K562 (cell line): ENCODE results near the gene JUN. TPM values are rescaled to one million over a fixed set of nuclear protein-coding genes. Genes with fewer than 3 reads are reported as not detected.
A peak's percentile ranks its signal among the peaks of the same experiment; 100 is the strongest.

Source experiments
- CBX5 ChIP-seq: IDR thresholded peaks from 2 replicates; pipeline ENCODE4 v1.6.1; 2014; ENCODE audit warnings: low read depth, borderline replicate concordance
- DEAF1 ChIP-seq: fragments of 450-650 bp; formaldehyde crosslinking; IDR thresholded peaks from 2 replicates; pipeline ENCODE4 v1.4.0; 2020; ENCODE audit warnings: mild to moderate bottlenecking, moderate library complexity
- ELK1 ChIP-seq: sonication (generic); formaldehyde crosslinking; IDR thresholded peaks from 2 replicates; pipeline ENCODE4 v1.8.1; 2022; ENCODE audit warnings: missing genetic modification reagents
- FOXA1 ChIP-seq: fragments of 450-650 bp; IDR thresholded peaks from 2 replicates; pipeline ENCODE4 v1.6.1; 2016; ENCODE audit warnings: mild to moderate bottlenecking, borderline replicate concordance
- FOXK2 ChIP-seq, 2 experiments: fragments of 450-650 bp; IDR thresholded peaks in 1 of 2; conservative IDR thresholded peaks in 1 of 2; 2 replicates each; pipeline ENCODE4 v1.6.1; 2016; ENCODE audit warnings: low read depth in 2 of 2, mild to moderate bottlenecking in 1 of 2
- FOXP1 ChIP-seq: sonication (generic); formaldehyde crosslinking; IDR thresholded peaks from 2 replicates; pipeline ENCODE4 v1.8.0; 2022; ENCODE audit warnings: mild to moderate bottlenecking, missing genetic modification reagents
- GTF2F1 ChIP-seq: IDR thresholded peaks from 2 replicates; pipeline ENCODE4 v1.6.1; 2011; ENCODE audit warnings: low read depth, low read length, improper control_type of control experiment
- HDAC8 ChIP-seq: fragments of 450-650 bp; IDR thresholded peaks from 2 replicates; pipeline ENCODE4 v1.6.1; 2016; ENCODE audit warnings: mild to moderate bottlenecking, missing genetic modification characterization, moderate library complexity, missing compliant biosample characterization
- HNRNPL ChIP-seq: fragments of 200-400 bp; formaldehyde crosslinking; IDR thresholded peaks from 2 replicates; pipeline ENCODE4 v1.6.1; 2017; ENCODE audit warnings: low read depth, mild to moderate bottlenecking, low read length
- IFI16 ChIP-seq: fragments of 250-450 bp; sonication (Bioruptor Pico); IDR thresholded peaks from 2 replicates; pipeline ENCODE4 v2.1.2; 2022; ENCODE audit warnings: mild to moderate bottlenecking, inconsistent platforms
- JUND ChIP-seq, 2 experiments: IDR thresholded peaks; 2 replicates in 1 of 2; 3 replicates in 1 of 2; pipeline ENCODE4 v1.6.1; 2011; ENCODE audit warnings: borderline replicate concordance in 2 of 2, low read depth in 2 of 2, low read length in 2 of 2, improper control_type of control experiment in 1 of 2, missing biosample characterization in 1 of 2, missing genetic modification characterization in 1 of 2, missing genetic modification reagents in 1 of 2
- KDM5B ChIP-seq: fragments of 200-600 bp; sonication (generic); IDR thresholded peaks from 2 replicates; pipeline ENCODE4 v1.6.1; 2012; ENCODE audit warnings: low read depth, mild to moderate bottlenecking, moderate library complexity, low read length, control low read depth, inconsistent platforms; ENCODE audit not compliant: insufficient replicate concordance
- NFRKB ChIP-seq: fragments of 450-650 bp; IDR thresholded peaks from 2 replicates; pipeline ENCODE4 v1.6.1; 2016; ENCODE audit warnings: low read depth
- REST ChIP-seq, 2 experiments: fragments of 450-650 bp; formaldehyde crosslinking in 1 of 2; IDR thresholded peaks; 2 replicates each; pipeline versions ENCODE4 v1.4.0 to v1.6.1; 2014 to 2020; ENCODE audit warnings: mild to moderate bottlenecking in 2 of 2, borderline replicate concordance in 1 of 2, low read depth in 1 of 2
- ZC3H4 ChIP-seq: sonication (generic); formaldehyde crosslinking; IDR thresholded peaks from 2 replicates; pipeline ENCODE4 v1.9.0; 2021; ENCODE audit warnings: missing genetic modification reagents, borderline replicate concordance
- ZNF347 ChIP-seq: fragments of 450-650 bp; formaldehyde crosslinking; IDR thresholded peaks from 2 replicates; pipeline ENCODE4 v1.4.0; 2020; ENCODE audit warnings: low read depth, mild to moderate bottlenecking, moderate library complexity
- polyA plus RNA-seq, 8 experiments: library from polyadenylated mRNA; depleted of rRNA in 4 of 8; stranded (reverse) in 5 of 8; unstranded in 3 of 8; fragments of >200 nt; fragmentation: Nextera tagmentation in 2 of 8; fragmentation: Illumina TruSeq in 1 of 8; extraction: Ambion mirVana in 2 of 8; extraction: Trizol in 1 of 8; gene quantifications; 2 replicates each; pipeline versions ENCODE4 v1.2.1 to v1.2.3, GENCODE V29; 2011 to 2014; ENCODE audit warnings: inconsistent platforms in 1 of 8, missing spikeins in 1 of 8
- total RNA-seq, 7 experiments: library from RNA; depleted of rRNA in 6 of 7; stranded (reverse); fragments of >200 nt in 6 of 7; fragmentation: Illumina TruSeq in 2 of 7; extraction: Trizol in 2 of 7; gene quantifications; 2 replicates each; pipeline versions ENCODE4 v1.2.1 to v1.2.3, GENCODE V29; 2011 to 2021; ENCODE audit warnings: low replicate concordance in 1 of 7

JUN gene
- total and polyA plus RNA-seq, 9 of the 15 experiments (the other 6 are each of a cell fraction or from before 2014, with no cell fraction given), result 0.32 to 23.4 (median 4.0) TPM

- TF ChIP-seq GTF2F1, result no peak
- TF ChIP-seq HNRNPL, result no peak
- TF ChIP-seq FOXK2 (conservative IDR thresholded peaks at IDR 0.05 in 1 of 2, IDR thresholded peaks at IDR 0.05 in 1 of 2; ENCODE audit: low read depth in 2 of 2), result peak in 1 of 2 experiments; percentile 59; a peak in 1 of 4 replicates
- TF ChIP-seq JUND (IDR thresholded peaks at IDR 0.05; ENCODE audit: borderline replicate concordance, low read depth, low read length), result peak; percentile 5; the same call in 1 of the 2 replicates
- TF ChIP-seq JUND (tag; IDR thresholded peaks at IDR 0.05; ENCODE audit: borderline replicate concordance, low read depth, low read length), result 0 out of 3 replicates have a peak, but pooled peaks have one; percentile 3
- peak; percentile 46; the same call in 1 of the 2 replicates for TF ChIP-seq ZC3H4 (CRISPR knock-in tag)
- no peak for TF ChIP-seq FOXA1
- peak; percentile 60 for TF ChIP-seq DEAF1 (CRISPR knock-in tag)
- peak; percentile 14 for TF ChIP-seq KDM5B
- no peak for TF ChIP-seq ELK1 (CRISPR knock-in tag)
- TF ChIP-seq REST (IDR thresholded peaks at IDR 0.05; ENCODE audit: borderline replicate concordance), result peak; percentile 71
- no peak for TF ChIP-seq REST (CRISPR knock-in tag; IDR thresholded peaks at IDR 0.05; ENCODE audit: low read depth)
- TF ChIP-seq NFRKB, result peak; percentile 84; the same call in 1 of the 2 replicates
- TF ChIP-seq ZNF347 (CRISPR knock-in tag), result no peak
- TF ChIP-seq HDAC8 (tag), result no peak
- no peak for TF ChIP-seq IFI16
- TF ChIP-seq FOXP1, result no peak
- no peak for TF ChIP-seq CBX5
These were observed 1.1 kb upstream of the JUN start (continued) for GRCh38 chr1:58784758-58785441.
